Body of pancreas (tissue), 4 donors: Measurements from ENCODE around the gene FAM222A.

Experiments used
- CTCF ChIP-seq, 7 experiments: fragments of 450-650 bp in 4 of 7; fragments of 200-600 bp in 3 of 7; sonication (generic) in 3 of 7; IDR thresholded peaks; one replicate each; pipeline ENCODE4 v1.5.1; 2016 to 2019; ENCODE audit warnings: antibody characterized with exemption in 7 of 7
- POLR2A ChIP-seq, 3 donors: fragments of 450-650 bp; IDR thresholded peaks; one replicate each; pipeline ENCODE4 v1.6.1; 2016; ENCODE audit warnings: antibody characterized with exemption in 3 of 3, mild to moderate bottlenecking in 2 of 3

GRCh38 chr12:109683316-109683715 lies 30.3 kb upstream of the FAM222A start:
- no peak for TF ChIP-seq POLR2A (IDR thresholded peaks at IDR 0.05)
- no peak for TF ChIP-seq CTCF (IDR thresholded peaks at IDR 0.05)
